ENCODE data around the gene LAMB3.
A peak's percentile ranks its signal among the peaks of the same experiment; 100 is the strongest.

The LAMB3 gene

GRCh38 chr1:209589440-209589839 lies 62.8 kb downstream of the LAMB3 start:
- no peaks in the 10 kb centered on the region for H3K9me3 ChIP-seq (ENCODE audit: control insufficient read depth in 5 of 5, low read length in 5 of 5)
- H3K4me1 ChIP-seq (ENCODE audit: control insufficient read depth in 5 of 5, insufficient read depth in 5 of 5, low read length in 5 of 5): peaks cover 0 to 8% (median 8%) of the 10 kb centered on the region in 5 donors
- no peak overlapping the region for H3K4me3 ChIP-seq (ENCODE audit: low read depth in 1 of 5, low read length in 5 of 5)
- peaks cover 3 to 12% (median 10%) of the 10 kb centered on the region in 5 donors for H3K27me3 ChIP-seq (ENCODE audit: control insufficient read depth in 5 of 5, insufficient read depth in 4 of 5, low read length in 5 of 5)
- no peak overlapping the region for H3K9ac ChIP-seq (ENCODE audit: low read length in 5 of 5)
- H3K36me3 ChIP-seq (ENCODE audit: control insufficient read depth in 5 of 5, insufficient read depth in 5 of 5, low read length in 5 of 5): no peaks in the 10 kb centered on the region
- H3K27ac ChIP-seq (ENCODE audit: low read depth, low read length): no peak overlapping the region

- H3K27me3 ChIP-seq (ENCODE audit: control insufficient read depth in 5 of 5, insufficient read depth in 4 of 5, low read length in 5 of 5): peaks cover 8 to 29% (median 26%) of the 10 kb centered on the region in 5 donors
Observed at GRCh38 chr1:209587789-209588188, 64.4 kb downstream of the LAMB3 start.

GRCh38 chr1:209586221-209586740 lies 65.9 kb downstream of the LAMB3 start:
- H3K27ac ChIP-seq (ENCODE audit: low read depth, low read length): no peak overlapping the region
- no peak overlapping the region for H3K9ac ChIP-seq (ENCODE audit: low read length in 5 of 5)
- H3K4me3 ChIP-seq (ENCODE audit: low read depth in 1 of 5, low read length in 5 of 5): peak overlapping the region in 1 of 5 donors; percentile 22
- no peaks in the 10 kb centered on the region for H3K36me3 ChIP-seq (ENCODE audit: control insufficient read depth in 5 of 5, insufficient read depth in 5 of 5, low read length in 5 of 5)
- H3K27me3 ChIP-seq (ENCODE audit: control insufficient read depth in 5 of 5, insufficient read depth in 4 of 5, low read length in 5 of 5): peaks cover 8 to 39% (median 36%) of the 10 kb centered on the region in 5 donors
- H3K9me3 ChIP-seq (ENCODE audit: control insufficient read depth in 5 of 5, low read length in 5 of 5): no peaks in the 10 kb centered on the region
- peaks cover 0 to 8% (median 8%) of the 10 kb centered on the region in 5 donors for H3K4me1 ChIP-seq (ENCODE audit: control insufficient read depth in 5 of 5, insufficient read depth in 5 of 5, low read length in 5 of 5)

More at GRCh38 chr1:209587789-209588188, 64.4 kb downstream of the LAMB3 start:
- Histone ChIP-seq H3K9ac (ENCODE audit: low read length in 5 of 5) (no peak overlapping the region), H3K4me1 (ENCODE audit: control insufficient read depth in 5 of 5, insufficient read depth in 5 of 5, low read length in 5 of 5) (peaks cover 0 to 8% (median 8%) of the 10 kb centered on the region in 5 donors), H3K4me3 (ENCODE audit: low read depth in 1 of 5, low read length in 5 of 5) (no peak overlapping the region), H3K36me3 (ENCODE audit: control insufficient read depth in 5 of 5, insufficient read depth in 5 of 5, low read length in 5 of 5) (no peaks in the 10 kb centered on the region), H3K9me3 (ENCODE audit: control insufficient read depth in 5 of 5, low read length in 5 of 5) (no peaks in the 10 kb centered on the region), H3K27ac (ENCODE audit: low read depth, low read length) (no peak overlapping the region)

- Histone ChIP-seq H3K27ac (ENCODE audit: low read depth, low read length) (no peak overlapping the region), H3K4me1 (ENCODE audit: control insufficient read depth in 5 of 5, insufficient read depth in 5 of 5, low read length in 5 of 5) (peaks cover 0 to 8% (median 8%) of the 10 kb centered on the region in 5 donors), H3K4me3 (ENCODE audit: low read depth in 1 of 5, low read length in 5 of 5) (peak overlapping the region in 1 of 5 donors; percentile 22), H3K27me3 (ENCODE audit: control insufficient read depth in 5 of 5, insufficient read depth in 4 of 5, low read length in 5 of 5) (peaks cover 8 to 42% (median 36%) of the 10 kb centered on the region in 5 donors), H3K9ac (ENCODE audit: low read length in 5 of 5) (no peak overlapping the region), H3K9me3 (ENCODE audit: control insufficient read depth in 5 of 5, low read length in 5 of 5) (no peaks in the 10 kb centered on the region), H3K36me3 (ENCODE audit: control insufficient read depth in 5 of 5, insufficient read depth in 5 of 5, low read length in 5 of 5) (no peaks in the 10 kb centered on the region)
Observed at GRCh38 chr1:209585672-209586071, 66.6 kb downstream of the LAMB3 start.

GRCh38 chr1:209585197-209585596 lies 67.0 kb downstream of the LAMB3 start:
- Histone ChIP-seq H3K9me3 (ENCODE audit: control insufficient read depth in 5 of 5, low read length in 5 of 5) (no peaks in the 10 kb centered on the region), H3K27me3 (ENCODE audit: control insufficient read depth in 5 of 5, insufficient read depth in 4 of 5, low read length in 5 of 5) (peaks cover 8 to 42% (median 36%) of the 10 kb centered on the region in 5 donors), H3K27ac (ENCODE audit: low read depth, low read length) (no peak overlapping the region), H3K4me1 (ENCODE audit: control insufficient read depth in 5 of 5, insufficient read depth in 5 of 5, low read length in 5 of 5) (peaks cover 0 to 8% (median 8%) of the 10 kb centered on the region in 5 donors), H3K4me3 (ENCODE audit: low read depth in 1 of 5, low read length in 5 of 5) (no peak overlapping the region), H3K9ac (ENCODE audit: low read length in 5 of 5) (no peak overlapping the region), H3K36me3 (ENCODE audit: control insufficient read depth in 5 of 5, insufficient read depth in 5 of 5, low read length in 5 of 5) (no peaks in the 10 kb centered on the region)

- Histone ChIP-seq H3K27ac (ENCODE audit: low read depth, low read length) (no peak overlapping the region), H3K4me1 (ENCODE audit: control insufficient read depth in 5 of 5, insufficient read depth in 5 of 5, low read length in 5 of 5) (peaks cover 0 to 8% (median 8%) of the 10 kb centered on the region in 5 donors), H3K9me3 (ENCODE audit: control insufficient read depth in 5 of 5, low read length in 5 of 5) (no peaks in the 10 kb centered on the region), H3K36me3 (ENCODE audit: control insufficient read depth in 5 of 5, insufficient read depth in 5 of 5, low read length in 5 of 5) (no peaks in the 10 kb centered on the region), H3K9ac (ENCODE audit: low read length in 5 of 5) (no peak overlapping the region), H3K27me3 (ENCODE audit: control insufficient read depth in 5 of 5, insufficient read depth in 4 of 5, low read length in 5 of 5) (peaks cover 8 to 42% (median 36%) of the 10 kb centered on the region in 5 donors), H3K4me3 (ENCODE audit: low read depth in 1 of 5, low read length in 5 of 5) (no peak overlapping the region)
Observed at GRCh38 chr1:209584231-209584672, 68.0 kb downstream of the LAMB3 start.

- H3K9me3 ChIP-seq (ENCODE audit: control insufficient read depth in 5 of 5, low read length in 5 of 5): no peaks in the 10 kb centered on the region
- no peaks in the 10 kb centered on the region for H3K36me3 ChIP-seq (ENCODE audit: control insufficient read depth in 5 of 5, insufficient read depth in 5 of 5, low read length in 5 of 5)
- H3K4me3 ChIP-seq (ENCODE audit: low read depth in 1 of 5, low read length in 5 of 5): no peak within 1 kb of the TSS
- no peak within 1 kb of the TSS for H3K27ac ChIP-seq (ENCODE audit: low read depth, low read length)
- peaks cover 8 to 42% (median 36%) of the 10 kb centered on the region in 5 donors for H3K27me3 ChIP-seq (ENCODE audit: control insufficient read depth in 5 of 5, insufficient read depth in 4 of 5, low read length in 5 of 5)
- no peak within 1 kb of the TSS for H3K9ac ChIP-seq (ENCODE audit: low read length in 5 of 5)
- peaks cover 0 to 8% (median 8%) of the 10 kb centered on the region in 5 donors for H3K4me1 ChIP-seq (ENCODE audit: control insufficient read depth in 5 of 5, insufficient read depth in 5 of 5, low read length in 5 of 5)
Observed at GRCh38 chr1:209583408-209583807, 68.8 kb downstream of the LAMB3 start, which contains the start of gene CAMK1G. TSS of gene CAMK1G (plus strand) at chr1:209583714. CDS start at chr1:209594984, 11,270 bp downstream.

GRCh38 chr1:209580577-209580976 lies 71.6 kb downstream of the LAMB3 start:
- H3K36me3 ChIP-seq (ENCODE audit: control insufficient read depth in 5 of 5, insufficient read depth in 5 of 5, low read length in 5 of 5): no peaks in the 10 kb centered on the region
- peaks cover 8 to 42% (median 32%) of the 10 kb centered on the region in 5 donors for H3K27me3 ChIP-seq (ENCODE audit: control insufficient read depth in 5 of 5, insufficient read depth in 4 of 5, low read length in 5 of 5)
- peaks cover 0 to 4% (median 3%) of the 10 kb centered on the region in 5 donors for H3K4me1 ChIP-seq (ENCODE audit: control insufficient read depth in 5 of 5, insufficient read depth in 5 of 5, low read length in 5 of 5)
- no peak overlapping the region for H3K9ac ChIP-seq (ENCODE audit: low read length in 5 of 5)
- no peaks in the 10 kb centered on the region for H3K9me3 ChIP-seq (ENCODE audit: control insufficient read depth in 5 of 5, low read length in 5 of 5)
- no peak overlapping the region for H3K27ac ChIP-seq (ENCODE audit: low read depth, low read length)
- no peak overlapping the region for H3K4me3 ChIP-seq (ENCODE audit: low read depth in 1 of 5, low read length in 5 of 5)

- H3K27ac ChIP-seq (ENCODE audit: low read depth, low read length): no peak overlapping the region
- H3K27me3 ChIP-seq (ENCODE audit: control insufficient read depth in 5 of 5, insufficient read depth in 4 of 5, low read length in 5 of 5): peaks cover 0 to 14% (median 8%) of the 10 kb centered on the region in 5 donors
- H3K9ac ChIP-seq (ENCODE audit: low read length in 5 of 5): no peak overlapping the region
- no peaks in the 10 kb centered on the region for H3K4me1 ChIP-seq (ENCODE audit: control insufficient read depth in 5 of 5, insufficient read depth in 5 of 5, low read length in 5 of 5)
- no peaks in the 10 kb centered on the region for H3K9me3 ChIP-seq (ENCODE audit: control insufficient read depth in 5 of 5, low read length in 5 of 5)
- no peaks in the 10 kb centered on the region for H3K36me3 ChIP-seq (ENCODE audit: control insufficient read depth in 5 of 5, insufficient read depth in 5 of 5, low read length in 5 of 5)
- no peak overlapping the region for H3K4me3 ChIP-seq (ENCODE audit: low read depth in 1 of 5, low read length in 5 of 5)
Observed at GRCh38 chr1:209577346-209577745, 74.9 kb downstream of the LAMB3 start.

- H3K4me3 ChIP-seq (ENCODE audit: low read depth in 1 of 5, low read length in 5 of 5): no peak overlapping the region
- H3K4me1 ChIP-seq (ENCODE audit: control insufficient read depth in 5 of 5, insufficient read depth in 5 of 5, low read length in 5 of 5): no peaks in the 10 kb centered on the region
- H3K9me3 ChIP-seq (ENCODE audit: control insufficient read depth in 5 of 5, low read length in 5 of 5): no peaks in the 10 kb centered on the region
- no peaks in the 10 kb centered on the region for H3K36me3 ChIP-seq (ENCODE audit: control insufficient read depth in 5 of 5, insufficient read depth in 5 of 5, low read length in 5 of 5)
- peaks cover under 1 to 9% (median 4%) of the 10 kb centered on the region in 5 donors for H3K27me3 ChIP-seq (ENCODE audit: control insufficient read depth in 5 of 5, insufficient read depth in 4 of 5, low read length in 5 of 5)
- no peak overlapping the region for H3K27ac ChIP-seq (ENCODE audit: low read depth, low read length)
- H3K9ac ChIP-seq (ENCODE audit: low read length in 5 of 5): no peak overlapping the region
Observed at GRCh38 chr1:209576392-209577197, 75.6 kb downstream of the LAMB3 start.
